Measurements from ENCODE around the gene DAPK1.

The DAPK1 gene

DNA sequence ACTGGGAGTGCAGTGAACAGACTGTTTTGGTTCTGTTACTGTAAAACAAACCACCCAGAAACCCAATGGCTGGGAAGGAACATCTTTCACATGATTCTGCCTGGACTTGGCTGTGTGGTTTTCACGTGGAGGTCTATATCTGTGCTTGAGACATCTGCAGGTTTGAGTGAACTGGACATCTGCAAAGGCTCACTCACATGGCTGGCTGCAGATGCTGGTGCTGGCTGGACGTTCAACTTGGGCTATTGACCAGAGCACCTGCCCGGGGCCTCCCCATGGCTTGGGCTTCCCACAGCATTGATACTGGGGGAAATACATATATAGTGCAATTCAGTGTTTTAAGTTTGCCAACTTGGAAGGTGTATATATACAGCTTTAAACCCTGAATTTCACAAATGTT, 235.1 kb downstream of the DAPK1 start:
- TF ChIP-seq, protein P1, sequence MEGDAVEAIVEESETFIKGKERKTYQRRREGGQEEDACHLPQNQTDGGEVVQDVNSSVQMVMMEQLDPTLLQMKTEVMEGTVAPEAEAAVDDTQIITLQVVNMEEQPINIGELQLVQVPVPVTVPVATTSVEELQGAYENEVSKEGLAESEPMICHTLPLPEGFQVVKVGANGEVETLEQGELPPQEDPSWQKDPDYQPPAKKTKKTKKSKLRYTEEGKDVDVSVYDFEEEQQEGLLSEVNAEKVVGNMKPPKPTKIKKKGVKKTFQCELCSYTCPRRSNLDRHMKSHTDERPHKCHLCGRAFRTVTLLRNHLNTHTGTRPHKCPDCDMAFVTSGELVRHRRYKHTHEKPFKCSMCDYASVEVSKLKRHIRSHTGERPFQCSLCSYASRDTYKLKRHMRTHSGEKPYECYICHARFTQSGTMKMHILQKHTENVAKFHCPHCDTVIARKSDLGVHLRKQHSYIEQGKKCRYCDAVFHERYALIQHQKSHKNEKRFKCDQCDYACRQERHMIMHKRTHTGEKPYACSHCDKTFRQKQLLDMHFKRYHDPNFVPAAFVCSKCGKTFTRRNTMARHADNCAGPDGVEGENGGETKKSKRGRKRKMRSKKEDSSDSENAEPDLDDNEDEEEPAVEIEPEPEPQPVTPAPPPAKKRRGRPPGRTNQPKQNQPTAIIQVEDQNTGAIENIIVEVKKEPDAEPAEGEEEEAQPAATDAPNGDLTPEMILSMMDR (IDR thresholded peaks at IDR 0.05; ENCODE audit: low read depth, low read length) = no peak
- no peak for DNase-seq (ENCODE audit: low read depth in 2 of 2)

DNA sequence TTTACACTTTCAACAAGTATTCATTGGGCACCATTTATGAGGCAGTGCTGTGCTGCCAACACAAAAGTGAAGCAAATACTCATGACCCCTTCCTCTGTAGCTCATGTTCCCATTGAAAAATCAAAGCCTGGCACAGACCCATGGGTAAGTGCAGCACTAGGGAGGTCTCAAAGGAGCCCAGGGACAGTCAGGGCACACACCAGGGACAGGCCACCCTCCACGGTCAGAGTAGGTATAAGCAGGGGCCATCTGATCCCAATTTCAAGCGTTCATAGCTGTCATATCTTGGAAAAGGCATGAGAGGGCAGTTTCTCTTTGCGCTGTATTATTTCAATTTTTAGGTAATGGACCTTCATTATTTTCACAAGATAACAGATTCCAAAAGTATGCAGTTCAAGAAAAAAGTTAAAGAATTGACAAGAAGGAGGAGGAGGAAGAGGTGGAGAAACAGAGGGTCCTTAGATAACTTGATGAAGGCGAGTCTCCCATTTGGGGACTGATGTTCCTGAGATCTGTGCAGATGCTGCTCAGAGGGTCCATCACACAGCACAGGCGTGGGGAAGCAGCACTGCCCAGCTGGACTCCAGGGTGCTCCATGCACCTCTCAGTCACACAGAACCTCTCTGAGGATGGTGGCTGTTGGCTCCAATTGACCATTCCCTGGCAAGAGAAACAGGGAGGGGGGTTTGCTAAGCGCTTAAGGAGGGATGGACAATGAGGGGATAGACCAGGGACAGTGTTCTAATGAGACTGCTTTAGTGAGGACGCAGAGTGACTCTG, 235.8 kb downstream of the DAPK1 start:
- no peak for DNase-seq (ENCODE audit: low read depth in 2 of 2)
- H3K4me3 ChIP-seq (replicated peaks in 1 of 2; ENCODE audit: low read depth in 2 of 2, low read length in 2 of 2) = no peak overlapping the region
- TF ChIP-seq, protein P1 (IDR thresholded peaks at IDR 0.05; ENCODE audit: low read depth, low read length) = no peak

More for the DNA sequence above, 235.1 kb downstream of the DAPK1 start:
- H3K4me3 ChIP-seq (replicated peaks in 1 of 2; ENCODE audit: low read depth in 2 of 2, low read length in 2 of 2) = no peak overlapping the region

DNA sequence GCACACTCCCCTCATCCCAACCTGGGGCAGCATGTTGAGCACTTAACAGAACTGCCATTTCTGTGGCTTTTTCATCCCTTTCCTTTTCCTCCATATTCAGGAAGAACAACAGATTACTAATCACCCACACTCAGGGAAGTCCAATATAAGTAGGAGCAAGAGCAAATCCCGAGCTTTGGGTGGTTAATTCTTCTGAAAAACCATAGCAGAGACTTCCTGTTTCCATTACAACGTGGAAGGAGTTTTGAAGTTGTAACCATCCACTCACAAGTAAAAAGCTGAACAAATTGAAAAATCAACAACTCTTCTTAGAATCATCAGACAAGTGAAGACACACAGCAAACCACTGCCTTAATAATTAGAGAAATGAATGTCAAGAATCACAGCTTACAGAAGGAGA, 236.4 kb downstream of the DAPK1 start:
- H3K4me3 ChIP-seq (replicated peaks in 1 of 2; ENCODE audit: low read depth in 2 of 2, low read length in 2 of 2) = no peak overlapping the region
- DNase-seq (ENCODE audit: low read depth in 2 of 2) = no peak
- TF ChIP-seq, protein P1 (IDR thresholded peaks at IDR 0.05; ENCODE audit: low read depth, low read length) = no peak

DNA sequence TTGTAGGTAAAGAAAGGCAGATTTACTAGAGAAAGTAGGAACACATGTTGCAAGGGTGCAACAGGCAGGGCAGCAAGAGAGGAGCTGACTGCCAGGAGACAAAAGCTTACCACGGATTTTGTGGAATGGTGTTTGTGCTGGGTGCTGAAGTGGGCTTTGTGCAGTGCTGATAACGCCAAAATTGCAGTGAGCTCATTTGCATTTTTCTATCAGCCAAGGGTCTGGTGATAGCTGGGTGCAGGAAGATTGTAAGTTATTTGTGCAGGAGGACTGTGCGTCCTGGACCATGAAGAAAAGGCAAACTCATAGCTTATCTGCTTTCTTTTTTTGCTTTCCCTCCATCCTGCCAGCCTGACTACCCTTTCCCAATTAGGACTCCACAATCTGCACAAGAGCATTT, 241.9 kb downstream of the DAPK1 start:
- no peak for DNase-seq (ENCODE audit: low read depth in 2 of 2)
- TF ChIP-seq, protein P1 (IDR thresholded peaks at IDR 0.05; ENCODE audit: low read depth, low read length) = no peak
- H3K4me3 ChIP-seq (replicated peaks in 1 of 2; ENCODE audit: low read depth in 2 of 2, low read length in 2 of 2) = no peak overlapping the region

DNA sequence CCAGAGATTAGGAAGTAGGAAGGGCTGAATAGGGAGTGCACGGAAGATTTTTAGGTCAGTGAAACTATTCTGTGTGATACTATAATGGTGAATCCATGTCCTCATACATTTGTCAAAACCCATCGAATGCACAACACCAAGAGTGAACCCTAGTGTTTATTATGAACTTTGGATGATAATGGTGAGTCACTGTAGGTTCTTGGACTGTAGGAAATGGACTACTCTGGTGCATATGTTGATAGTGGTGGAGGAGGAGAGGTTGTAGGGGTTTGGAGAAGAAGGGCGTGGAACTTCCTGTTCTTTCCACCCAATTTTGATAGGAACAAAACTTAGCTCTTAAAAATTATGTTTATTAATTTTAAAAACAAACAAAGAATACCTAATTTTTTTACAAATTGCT, 242.5 kb downstream of the DAPK1 start:
- no peak for DNase-seq (ENCODE audit: low read depth in 2 of 2)
- no peak overlapping the region for H3K4me3 ChIP-seq (replicated peaks in 1 of 2; ENCODE audit: low read depth in 2 of 2, low read length in 2 of 2)
- TF ChIP-seq, protein P1 (IDR thresholded peaks at IDR 0.05; ENCODE audit: low read depth, low read length) = no peak

DNA sequence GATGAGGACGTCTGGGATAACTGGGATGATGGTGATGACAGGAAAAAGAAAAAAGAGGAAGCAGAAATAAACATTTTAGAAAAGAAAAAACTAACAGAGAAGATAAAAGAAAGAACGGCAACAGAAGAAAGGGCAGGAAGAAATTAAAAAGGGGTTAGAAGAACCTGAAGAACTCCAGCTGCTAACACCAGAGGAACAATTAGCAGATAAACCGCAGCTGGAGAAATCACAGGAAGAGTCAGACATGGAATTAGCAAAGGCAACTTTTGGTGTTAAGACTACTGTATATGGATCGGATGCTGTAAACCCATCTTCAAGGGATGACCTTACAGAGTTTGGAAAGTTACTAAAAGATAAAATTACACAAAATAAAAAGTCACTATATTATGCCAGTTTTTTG, 243.7 kb downstream of the DAPK1 start:
- TF ChIP-seq, protein P1 (IDR thresholded peaks at IDR 0.05; ENCODE audit: low read depth, low read length) = no peak
- H3K4me3 ChIP-seq (replicated peaks in 1 of 2; ENCODE audit: low read depth in 2 of 2, low read length in 2 of 2) = no peak overlapping the region
- DNase-seq (ENCODE audit: low read depth in 2 of 2) = no peak

DNA sequence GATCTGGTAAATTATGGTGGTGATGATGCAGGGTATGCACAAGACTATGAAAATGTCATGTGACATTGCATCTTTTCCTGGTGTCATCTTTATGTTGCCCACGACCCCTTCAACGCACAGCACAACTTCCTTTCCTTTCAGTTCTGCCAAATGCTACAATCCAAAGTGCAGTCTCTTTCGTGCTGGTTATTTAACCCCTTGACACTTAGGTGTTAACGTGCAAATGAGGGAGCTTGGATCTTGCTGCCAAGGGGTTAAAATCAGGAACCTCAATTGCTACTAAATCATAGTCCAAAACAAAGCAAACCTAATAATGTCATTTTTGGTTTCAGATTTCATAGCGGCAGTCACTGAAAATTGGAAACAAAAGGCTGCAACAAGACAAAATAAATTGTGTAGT, 244.2 kb downstream of the DAPK1 start:
- TF ChIP-seq, protein P1 (IDR thresholded peaks at IDR 0.05; ENCODE audit: low read depth, low read length) = no peak
- no peak for DNase-seq (ENCODE audit: low read depth in 2 of 2)
- H3K4me3 ChIP-seq (replicated peaks in 1 of 2; ENCODE audit: low read depth in 2 of 2, low read length in 2 of 2) = no peak overlapping the region
